Islet precursor cell (in vitro differentiated cells): Measurements from ENCODE around the gene PPP1R7.

Experiments
- DNase-seq: peaks from one replicate; pipeline ENCODE4 v3.0.0-alpha.2; 2018

Gene PPP1R7

DNA sequence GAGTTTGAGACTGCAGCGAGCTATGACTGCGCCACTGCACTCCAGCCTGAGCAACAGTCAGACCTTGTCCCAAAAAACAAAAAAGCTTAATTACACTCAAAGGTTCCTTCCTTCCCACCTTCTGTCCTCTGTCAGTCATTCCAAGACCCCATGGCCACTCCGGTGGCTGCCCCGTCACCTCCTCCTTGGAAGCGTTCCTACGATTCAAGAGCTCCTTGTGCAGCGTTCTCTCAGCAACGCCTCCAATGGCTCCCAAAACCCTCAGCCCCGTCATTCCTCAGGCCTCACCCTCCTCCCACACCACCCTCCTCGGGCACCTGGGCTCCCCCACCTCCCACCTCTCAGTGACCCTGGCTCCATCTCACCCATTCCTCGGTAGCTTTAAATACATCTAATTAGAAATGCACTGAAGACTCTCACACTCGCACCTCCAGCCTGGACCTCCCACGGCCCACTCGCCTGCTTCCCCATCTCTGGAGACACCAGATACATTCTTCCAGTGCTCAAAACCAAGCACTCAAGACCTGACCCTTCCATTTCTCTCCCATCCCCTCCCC lies 9.0 kb upstream of the PPP1R7 start:
- DNase-seq = no peak

DNA sequence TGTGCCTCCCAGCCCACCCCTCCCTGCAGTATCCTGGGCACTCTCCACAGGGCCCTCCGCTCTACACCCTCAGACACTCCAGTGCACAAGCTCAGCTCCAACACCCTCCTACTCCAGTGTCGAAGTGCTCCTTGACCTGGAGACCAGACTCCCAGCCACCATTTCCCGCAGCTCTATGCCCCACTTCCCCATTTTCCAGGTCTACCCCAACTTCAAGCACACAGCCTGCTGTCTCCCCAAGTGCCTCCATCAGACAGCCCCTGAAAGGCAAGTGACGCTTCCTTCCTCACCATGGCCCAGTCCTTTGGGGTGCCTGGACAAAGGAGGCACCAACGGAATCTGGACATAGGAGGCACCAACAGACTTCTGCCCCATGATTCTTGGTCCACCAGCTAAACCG lies 8.2 kb upstream of the PPP1R7 start:
- no peak for DNase-seq

DNA sequence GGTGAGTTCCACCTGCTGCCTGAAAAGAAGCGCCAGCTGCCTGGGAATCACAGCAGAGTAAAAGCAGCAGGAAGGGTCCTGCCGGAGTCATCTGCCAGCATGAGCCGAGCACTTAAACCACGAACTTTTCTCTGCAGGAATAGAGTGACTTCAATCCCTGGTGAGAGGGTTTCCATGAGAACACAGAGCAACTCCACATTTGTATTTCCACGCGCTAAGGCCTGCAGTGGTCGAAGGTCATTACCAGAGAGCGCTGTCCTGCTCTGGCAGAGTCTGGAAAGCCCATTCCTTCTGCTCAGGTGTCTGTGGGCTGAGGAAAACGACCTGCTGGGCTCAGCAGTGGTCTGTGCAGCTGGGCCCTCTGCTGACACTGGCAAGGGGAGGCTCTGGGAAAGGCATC lies 7.7 kb upstream of the PPP1R7 start:
- DNase-seq = no peak

DNA sequence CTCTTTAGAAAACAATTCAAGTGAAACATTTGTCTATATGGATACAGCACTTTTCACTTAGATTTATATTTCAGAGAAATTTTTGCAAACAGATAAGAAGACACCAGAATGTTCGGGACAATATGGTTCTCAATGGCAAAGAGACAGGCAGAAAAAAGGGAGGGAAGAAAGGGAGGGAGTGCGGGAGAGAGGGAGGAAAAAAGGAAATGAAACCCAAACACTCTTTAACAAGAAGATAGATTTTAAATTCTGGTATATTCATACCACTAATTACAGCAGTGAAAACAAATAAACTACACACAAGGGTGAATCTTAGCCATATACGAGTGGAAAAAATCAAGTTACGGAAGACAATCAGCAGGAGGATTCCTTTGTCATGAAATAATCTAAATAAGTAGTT lies 4.0 kb upstream of the PPP1R7 start:
- no peak for DNase-seq

DNA sequence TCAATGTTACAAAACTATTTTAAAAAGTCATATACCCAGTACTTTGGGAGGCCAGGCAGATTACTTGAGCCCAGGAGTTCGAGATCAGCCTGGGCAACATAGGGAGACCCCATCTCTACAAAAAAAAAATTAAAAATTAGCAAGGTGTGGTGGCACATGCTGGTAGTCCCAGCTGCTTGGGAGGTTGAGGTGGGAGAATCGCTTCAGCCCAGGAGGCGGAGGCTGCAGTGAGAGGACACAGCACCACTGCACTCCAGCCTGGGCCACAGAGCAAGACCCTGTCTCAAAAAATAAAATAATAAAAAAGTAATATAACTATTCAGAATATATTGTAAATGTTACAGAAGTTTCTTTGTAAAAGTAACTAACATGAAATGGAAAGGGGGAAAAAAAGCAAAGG lies 2.9 kb upstream of the PPP1R7 start:
- DNase-seq = no peak

DNA sequence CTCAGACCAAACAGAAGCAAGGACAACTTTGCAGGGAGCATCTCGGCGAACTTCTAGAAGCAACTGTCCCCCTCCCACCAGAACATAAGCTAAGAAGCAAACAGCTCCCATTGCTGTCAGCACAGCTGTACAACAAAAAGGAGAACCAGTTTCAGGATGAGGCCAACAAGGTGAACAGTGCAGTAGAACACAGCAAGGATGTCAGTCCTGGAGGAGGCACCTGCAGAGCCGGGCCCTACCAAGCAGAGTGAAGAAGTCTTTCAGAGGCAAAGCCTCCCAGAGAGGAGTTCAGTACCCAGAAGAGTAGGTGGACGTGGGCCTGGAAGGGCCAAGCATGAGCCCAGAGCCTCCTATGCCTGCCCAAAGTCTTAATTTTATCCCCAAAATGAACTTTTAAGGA lies 2.0 kb upstream of the PPP1R7 start:
- no peak for DNase-seq

DNA sequence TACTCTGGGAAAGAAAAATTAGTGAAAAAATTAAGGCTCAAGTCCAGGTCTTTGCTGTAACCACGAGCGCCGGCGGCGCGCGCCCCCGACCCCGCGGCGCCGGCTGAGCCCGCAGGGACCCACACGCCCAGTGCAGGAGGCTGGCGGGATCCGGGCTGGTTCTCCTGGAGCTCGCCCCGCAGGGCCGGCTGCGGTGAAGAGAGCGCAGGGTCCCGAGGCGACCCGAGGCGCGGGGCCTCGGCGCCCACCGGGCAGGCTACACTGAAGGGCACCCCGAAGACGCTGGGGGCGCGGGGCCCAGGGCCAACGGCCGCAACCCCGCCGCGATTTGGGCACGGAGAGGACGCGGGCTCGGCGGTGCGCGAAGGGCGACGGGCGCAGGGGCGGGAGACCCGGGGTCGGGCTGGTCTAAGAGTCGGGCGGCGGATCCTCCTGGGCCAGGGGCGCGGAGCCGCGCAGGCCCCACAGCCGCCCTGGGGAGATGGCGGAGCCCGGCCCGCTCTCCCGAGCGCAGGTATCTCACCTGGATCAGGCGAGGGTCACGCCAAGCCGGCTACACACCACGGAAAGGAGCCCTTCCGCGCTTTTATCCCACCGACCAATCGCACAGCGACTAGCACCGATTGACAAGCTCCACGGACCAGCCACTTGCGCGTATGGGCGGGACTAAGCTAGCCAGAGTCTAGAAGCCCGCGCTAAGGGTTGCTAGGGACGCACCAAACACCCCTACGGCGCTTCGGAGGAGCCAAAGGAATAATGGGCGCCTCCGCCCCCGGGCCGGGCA lies 1.2 kb upstream of the PPP1R7 start, which contains the start of gene PASK:
Gene PASK, minus strand, starts transcription at position 582 of the 784 bp plus-strand sequence. CDS start 6,440 bp downstream, outside the sequence.
- peak; percentile 98 for DNase-seq

DNA sequence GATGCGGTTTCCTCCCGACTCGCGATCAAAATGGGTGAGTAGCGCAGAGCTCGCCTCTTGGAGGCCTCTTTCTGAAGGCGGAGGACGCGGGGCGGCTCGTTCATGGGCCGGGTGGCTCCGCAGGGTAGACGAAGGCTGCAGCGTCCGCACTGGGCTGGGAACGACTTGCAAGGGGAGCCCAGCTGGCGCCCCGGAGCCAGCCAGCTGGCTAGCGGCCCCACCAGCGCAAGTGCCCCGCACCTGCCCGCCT lies 667 bp upstream of the PPP1R7 start:
- DNase-seq = no peak

DNA sequence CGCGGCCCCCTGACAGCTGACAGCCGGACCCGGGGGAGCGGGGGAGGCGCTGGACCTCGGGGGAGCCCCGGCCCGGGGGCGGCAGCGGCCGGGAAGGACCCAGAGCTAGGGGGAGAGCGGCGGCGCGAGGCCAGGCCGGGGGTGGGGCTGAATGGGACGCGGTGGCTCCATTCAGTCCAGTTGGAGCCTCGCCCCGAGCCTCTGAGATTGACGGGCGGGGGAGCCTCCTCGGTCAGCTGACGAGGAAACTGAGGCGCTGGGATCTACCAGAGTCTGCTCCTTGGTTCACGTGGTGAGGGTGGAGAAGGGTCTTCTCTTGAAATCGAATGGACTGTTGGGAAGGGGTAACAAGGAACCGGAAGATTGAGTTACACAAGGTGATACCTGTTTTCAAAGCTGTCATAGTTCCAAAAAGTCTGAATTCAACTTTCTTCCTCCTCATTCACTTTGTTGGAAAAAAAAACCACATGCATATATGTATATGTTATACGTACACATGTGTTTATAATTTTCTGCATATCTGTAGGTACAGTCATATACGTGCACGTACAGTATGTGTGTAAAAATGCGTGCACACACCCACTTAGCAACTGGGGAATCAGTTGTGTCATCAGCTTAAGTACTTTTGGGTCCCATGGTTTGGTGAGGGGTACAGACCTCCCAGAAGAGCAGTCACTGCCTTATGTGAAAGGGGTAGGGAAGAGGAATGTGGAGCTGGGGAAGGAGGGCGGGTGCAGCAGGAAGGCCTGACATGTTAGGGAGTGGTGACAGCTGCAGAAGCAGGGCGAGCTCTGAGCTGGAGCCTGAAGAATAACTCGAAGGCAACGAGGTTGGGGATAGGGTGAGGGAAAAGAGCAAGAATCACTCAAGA lies 628 bp downstream of the PPP1R7 start:
- DNase-seq = no peak

DNA sequence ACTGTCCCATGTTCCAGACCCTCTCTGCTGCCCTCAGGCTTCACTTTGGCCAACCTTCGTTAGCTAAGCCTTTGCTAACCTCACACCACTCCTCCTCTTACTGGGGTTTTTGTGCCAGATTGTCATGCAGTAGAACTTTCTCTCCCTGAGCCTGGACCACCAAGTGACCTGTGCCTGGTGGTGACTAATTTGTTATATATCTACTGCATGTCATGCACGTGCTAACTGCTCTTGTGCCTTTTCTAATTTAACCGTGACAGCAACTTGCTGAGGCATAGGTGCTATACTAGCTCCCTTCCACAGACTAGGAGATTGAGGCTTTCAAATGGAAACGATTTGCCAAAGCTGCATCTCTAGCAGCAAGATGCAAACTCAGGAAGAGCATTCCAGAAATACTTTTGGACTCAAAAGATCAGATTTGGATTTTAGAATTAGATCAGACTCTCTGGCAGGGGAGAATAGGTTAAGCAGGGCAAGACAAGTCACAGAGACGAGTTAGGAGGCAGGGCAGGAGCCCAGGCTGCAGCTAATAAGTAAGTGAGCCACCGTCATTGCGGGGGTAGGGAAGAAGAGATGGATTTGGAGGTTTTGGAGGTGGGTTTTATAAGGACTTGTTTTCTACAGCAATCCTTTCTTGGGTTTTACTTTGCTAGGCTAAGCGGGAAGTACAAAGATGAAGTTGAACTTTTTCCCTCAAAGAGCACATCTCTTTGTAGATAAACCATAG lies 1.8 kb downstream of the PPP1R7 start:
- DNase-seq = no peak

DNA sequence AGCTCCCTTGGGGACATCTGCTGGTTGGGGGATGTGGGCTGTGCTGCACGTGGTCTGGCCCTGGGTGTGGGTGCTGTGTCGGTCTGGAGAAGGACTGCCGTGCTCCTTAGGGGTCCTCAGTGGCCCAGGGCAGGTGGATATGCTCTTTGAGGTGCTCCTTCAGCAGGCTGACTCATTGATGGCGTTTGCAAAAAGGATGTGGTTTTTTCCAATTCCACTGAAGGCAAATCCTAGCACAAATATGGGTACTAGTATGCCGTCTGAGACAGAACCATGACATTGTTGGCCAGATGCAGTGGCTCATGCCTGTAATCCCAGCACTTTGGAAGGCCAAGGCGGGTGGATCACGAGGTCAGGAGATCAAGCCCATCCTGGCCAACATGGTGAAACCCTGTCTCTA lies 3.3 kb downstream of the PPP1R7 start:
- DNase-seq = no peak

DNA sequence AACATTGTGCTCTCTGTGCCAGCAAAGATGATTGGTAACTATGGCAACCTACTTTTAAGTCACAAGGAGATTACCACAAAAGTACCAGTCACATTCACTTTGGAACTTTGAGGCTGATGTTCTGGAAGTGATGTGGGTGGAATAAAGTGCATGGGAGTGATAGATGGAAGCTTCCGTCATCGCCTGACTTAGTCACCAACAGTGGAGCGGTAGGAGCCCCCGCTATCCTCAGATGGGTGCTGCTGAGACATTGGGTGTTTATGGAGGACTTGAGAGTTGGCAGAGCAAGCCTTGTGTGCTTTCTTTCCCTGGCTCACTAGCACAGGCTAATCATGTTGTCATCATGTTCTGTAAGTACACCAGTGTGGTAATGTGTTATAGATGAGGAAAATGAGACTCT lies 4.6 kb downstream of the PPP1R7 start:
- no peak for DNase-seq

DNA sequence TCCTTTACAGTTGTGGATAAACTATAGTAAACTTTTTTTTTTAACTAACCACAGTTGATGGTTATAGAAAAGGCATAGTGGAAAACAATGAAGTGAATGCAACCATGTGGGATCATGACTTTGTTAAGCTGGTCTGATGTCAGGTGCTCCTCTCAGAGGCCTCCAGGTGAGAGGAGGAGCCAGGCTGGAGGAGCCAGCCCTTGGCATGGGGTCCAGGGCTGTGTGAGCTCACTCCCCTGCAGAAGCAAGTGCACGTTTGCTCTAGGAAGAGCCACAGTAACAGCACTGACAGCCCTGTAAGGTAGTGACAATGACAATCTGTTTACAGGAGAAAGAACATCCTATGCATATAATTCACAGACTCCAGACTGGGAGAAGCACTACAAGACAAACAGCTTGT lies 5.7 kb downstream of the PPP1R7 start:
- no peak for DNase-seq

DNA sequence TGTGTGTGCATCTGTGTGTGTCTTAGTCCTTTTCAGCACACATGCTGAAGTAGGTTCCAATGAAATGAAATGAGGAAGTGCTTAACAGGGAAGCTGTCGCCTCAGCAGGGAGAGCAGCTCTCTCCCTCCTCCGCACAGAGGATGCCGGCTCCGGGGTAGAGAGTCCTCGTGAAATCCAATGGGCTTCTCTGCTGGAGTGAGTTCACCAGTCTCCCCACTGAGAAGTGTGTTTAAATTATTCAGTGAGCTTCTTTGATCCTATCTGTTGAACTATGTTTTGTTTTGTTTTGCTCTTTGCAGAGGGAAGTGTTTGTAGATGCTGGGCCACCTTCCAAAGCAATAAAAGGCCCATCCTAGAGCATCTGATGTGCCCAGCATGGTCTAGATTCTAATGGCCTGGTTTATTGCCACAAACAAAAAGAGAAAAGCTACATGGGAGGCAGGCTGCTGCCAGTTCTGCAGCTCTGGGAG lies 6.7 kb downstream of the PPP1R7 start:
- peak; percentile 38 for DNase-seq

DNA sequence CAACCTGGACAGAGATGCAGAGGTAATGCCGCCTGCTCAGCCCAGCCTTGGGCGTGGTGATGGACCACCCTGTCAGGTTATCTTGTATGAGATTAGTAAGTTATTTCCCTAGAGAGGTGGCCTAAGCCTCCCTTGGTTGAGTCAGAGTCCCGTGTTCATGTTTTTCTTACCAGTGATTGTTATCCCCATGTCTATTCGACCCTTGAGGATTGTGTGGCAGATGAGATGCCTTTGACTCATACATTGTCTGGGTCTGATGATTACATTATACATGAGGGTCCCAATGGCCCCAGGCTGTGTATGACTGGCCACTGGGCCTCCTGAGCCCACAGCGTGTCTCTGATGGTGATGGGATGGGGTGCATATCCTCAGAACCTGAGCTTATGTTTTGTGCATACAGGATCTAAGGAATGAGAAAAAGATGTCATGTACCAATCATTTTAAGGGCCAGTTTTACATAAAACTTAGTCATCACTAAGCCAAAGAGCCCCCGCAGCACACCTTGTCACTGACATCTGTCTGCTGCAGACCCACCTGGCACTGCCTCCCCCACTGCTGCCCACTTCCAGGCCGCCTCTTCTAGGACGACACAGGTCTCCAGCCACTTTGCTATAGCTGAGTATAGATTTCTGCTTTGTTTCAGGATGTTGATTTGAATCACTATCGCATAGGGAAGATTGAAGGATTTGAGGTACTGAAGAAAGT lies 7.7 kb downstream of the PPP1R7 start:
- no peak for DNase-seq

DNA sequence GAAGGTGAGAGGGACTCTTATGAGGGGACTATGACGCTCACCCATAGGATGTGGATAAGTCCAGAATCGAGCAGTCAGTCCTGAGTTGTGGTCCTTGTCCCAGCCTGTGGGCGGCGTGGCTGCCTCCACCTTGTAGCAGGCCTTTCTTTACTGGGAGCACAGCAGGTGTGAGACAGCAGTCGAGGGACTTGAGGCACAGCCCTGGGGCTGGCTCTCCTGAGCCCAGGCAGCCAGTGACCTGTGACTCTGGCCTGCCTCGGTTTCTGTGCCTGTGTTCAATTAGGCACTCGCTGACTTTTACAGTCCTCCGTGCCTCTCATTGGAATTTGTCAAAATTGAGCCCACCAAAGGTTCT lies 8.3 kb downstream of the PPP1R7 start:
- no peak for DNase-seq

DNA sequence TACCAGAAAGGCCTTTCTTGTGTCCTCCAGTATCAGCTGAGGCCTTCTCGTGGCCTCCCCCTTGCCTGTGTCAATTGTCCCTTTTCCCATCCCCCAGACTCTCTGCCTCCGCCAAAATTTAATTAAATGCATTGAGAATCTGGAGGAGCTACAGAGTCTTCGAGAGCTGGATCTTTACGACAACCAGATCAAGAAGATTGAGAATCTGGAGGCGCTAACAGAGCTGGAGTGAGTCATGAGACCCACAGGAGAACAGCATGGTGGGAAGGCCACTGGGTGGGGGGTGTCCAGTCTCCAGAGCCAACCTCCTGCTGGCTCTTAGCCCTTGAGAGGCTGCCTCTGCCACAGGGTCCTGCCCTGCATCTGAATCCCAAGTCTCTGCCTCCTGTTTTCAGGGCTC lies 8.8 kb downstream of the PPP1R7 start:
- peak; percentile 43 for DNase-seq

DNA sequence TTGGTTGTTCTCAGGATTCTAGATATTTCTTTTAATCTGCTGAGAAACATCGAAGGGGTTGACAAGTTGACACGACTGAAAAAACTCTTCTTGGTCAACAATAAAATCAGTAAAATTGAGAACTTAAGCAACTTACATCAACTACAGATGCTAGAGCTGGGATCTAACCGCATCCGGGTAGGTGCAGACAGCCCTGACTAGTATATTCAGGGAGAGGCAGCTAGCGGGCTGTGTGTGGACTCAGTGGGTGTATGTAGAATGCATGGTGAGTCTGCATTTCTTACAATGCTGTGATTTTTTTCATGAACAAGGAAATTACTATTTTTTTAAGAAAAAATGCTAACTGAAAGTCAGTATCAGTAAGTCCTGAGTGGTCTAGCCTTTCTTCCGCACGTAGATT lies 10.1 kb downstream of the PPP1R7 start:
- DNase-seq = no peak

DNA sequence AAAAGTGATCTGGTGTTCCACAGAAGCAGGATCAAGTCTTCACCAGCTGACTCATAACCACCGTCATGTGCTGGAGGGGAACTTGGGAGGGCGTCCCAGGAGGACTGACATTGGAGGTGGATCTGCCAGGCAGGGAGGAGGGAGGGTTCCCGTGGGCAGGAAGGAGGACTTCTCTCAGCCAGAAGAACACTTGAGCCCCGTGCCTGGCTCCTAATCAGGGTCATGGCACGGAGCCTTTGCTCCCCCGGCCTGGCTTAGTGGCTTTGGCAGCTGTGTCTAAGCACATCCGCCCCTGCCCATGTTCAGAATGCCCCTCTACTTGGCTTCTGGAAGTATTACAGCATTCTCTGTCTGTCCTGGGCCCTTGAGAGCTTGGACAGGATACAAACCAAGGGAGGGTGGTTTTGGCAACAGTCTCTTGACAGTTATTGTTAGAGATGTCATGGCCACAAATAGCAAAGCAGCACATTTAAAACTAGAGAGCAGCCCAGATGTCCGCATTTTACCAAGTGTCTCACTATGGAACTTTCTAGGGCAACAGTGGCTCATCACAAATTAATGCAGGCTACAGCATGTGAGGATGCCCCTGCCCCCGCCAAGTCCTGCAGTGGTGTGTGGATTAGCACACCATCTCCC lies 11.5 kb downstream of the PPP1R7 start:
- DNase-seq = peak; percentile 38

DNA sequence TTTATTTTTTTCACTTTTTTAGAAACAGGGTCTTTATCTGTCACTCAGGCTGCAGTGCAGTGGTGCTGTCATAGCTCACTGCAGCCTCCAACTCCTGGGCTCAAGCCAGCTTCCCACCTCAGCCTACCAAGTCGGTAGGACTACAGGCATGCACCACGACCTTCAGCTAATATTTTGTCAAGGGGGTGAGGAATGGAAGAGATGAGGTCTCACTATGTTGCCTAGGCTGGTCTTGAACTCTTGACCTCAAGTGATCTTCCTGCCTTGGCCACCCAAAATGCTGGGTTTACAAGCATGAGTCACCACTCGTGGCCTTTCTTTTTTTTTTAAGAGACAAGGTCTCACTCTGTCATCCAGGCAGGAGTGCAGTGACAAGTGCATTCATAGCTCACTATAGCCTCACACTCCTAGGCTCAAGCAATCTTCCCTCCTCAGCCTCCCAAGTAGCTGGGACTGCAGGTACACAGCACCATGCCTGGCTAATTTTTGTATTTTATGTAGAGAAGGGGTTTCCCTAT lies 13.4 kb downstream of the PPP1R7 start:
- DNase-seq = no peak

DNA sequence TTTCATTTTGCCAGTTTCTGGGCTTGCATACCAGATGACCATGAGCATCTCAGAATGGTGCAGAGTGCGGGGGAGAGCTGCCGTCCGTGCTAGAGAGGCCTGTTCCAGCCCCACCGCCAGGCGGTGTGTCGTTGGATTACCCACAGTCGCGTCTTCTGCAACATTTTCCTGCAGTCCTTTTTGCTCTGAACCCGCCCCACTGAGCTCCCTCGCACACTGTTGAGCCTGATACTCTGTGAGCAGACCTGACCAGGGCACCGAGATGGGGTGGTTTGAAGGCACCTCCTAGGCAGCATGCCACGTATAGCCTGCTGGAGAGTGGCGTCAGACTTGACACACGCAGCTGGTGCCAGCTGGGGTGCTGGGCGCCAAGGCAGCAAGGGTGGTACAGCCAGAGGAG lies 18.1 kb downstream of the PPP1R7 start:
- no peak for DNase-seq

DNA sequence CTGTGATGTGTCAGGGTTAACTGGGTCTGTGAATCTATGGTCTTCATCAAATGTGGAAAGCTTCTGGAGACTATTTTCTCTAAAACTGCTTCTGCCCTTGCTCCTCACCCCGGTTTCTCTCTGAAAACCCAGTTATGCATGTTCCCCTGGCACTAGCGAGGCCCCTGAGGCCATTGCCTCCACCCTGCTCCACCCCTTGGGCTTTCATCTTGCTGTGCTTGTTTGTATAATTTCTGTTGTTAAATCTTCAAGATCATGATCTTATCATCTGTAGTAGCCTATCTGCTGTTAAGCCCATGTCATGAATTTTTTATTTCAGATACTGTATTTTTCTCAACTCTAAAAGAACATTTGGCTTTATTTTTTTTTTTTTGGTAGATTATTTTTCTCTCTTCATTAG lies 23.3 kb downstream of the PPP1R7 start:
- no peak for DNase-seq
